Ishikawa (cell line): ENCODE measurements around the gene LRRC59.

Experiments used
- CEBPB ChIP-seq: IDR thresholded peaks from 2 replicates; pipeline ENCODE4 v1.6.1; 2012
- CREB1 ChIP-seq: IDR thresholded peaks from 2 replicates; pipeline ENCODE4 v1.6.1; 2012; ENCODE audit warnings: low read depth
- EGR1 ChIP-seq: IDR thresholded peaks from 2 replicates; pipeline ENCODE4 v1.6.1; 2012
- EP300 ChIP-seq: IDR thresholded peaks from 2 replicates; pipeline ENCODE4 v1.6.1; 2012; ENCODE audit warnings: borderline replicate concordance
- FOXM1 ChIP-seq: IDR thresholded peaks from 2 replicates; pipeline ENCODE4 v1.6.1; 2012; ENCODE audit warnings: low read depth, borderline replicate concordance
- MAX ChIP-seq: IDR thresholded peaks from 2 replicates; pipeline ENCODE4 v1.6.1; 2012
- NFIC ChIP-seq: IDR thresholded peaks from 2 replicates; pipeline ENCODE4 v1.6.1; 2012
- RAD21 ChIP-seq: IDR thresholded peaks from 2 replicates; pipeline ENCODE4 v1.6.1; 2012; ENCODE audit warnings: low read depth
- REST ChIP-seq: IDR thresholded peaks from 2 replicates; pipeline ENCODE4 v1.6.1; 2012; ENCODE audit warnings: low read depth, mild to moderate bottlenecking
- TAF1 ChIP-seq: IDR thresholded peaks from 2 replicates; pipeline ENCODE4 v1.6.1; 2012; ENCODE audit warnings: low read depth, mild to moderate bottlenecking
- TCF12 ChIP-seq: IDR thresholded peaks from 2 replicates; pipeline ENCODE4 v1.6.1; 2012; ENCODE audit warnings: low read depth
- TEAD4 ChIP-seq: IDR thresholded peaks from 2 replicates; pipeline ENCODE4 v1.6.1; 2012
- YY1 ChIP-seq: IDR thresholded peaks from 2 replicates; pipeline ENCODE4 v1.6.1; 2012; ENCODE audit warnings: low read depth
- ZBTB7A ChIP-seq: IDR thresholded peaks from 2 replicates; pipeline ENCODE4 v1.6.1; 2012; ENCODE audit warnings: low read depth
- TF ChIP-seq, protein P1 (sequence below): IDR thresholded peaks from 2 replicates; pipeline ENCODE4 v1.6.1; 2012

The LRRC59 gene

DNA sequence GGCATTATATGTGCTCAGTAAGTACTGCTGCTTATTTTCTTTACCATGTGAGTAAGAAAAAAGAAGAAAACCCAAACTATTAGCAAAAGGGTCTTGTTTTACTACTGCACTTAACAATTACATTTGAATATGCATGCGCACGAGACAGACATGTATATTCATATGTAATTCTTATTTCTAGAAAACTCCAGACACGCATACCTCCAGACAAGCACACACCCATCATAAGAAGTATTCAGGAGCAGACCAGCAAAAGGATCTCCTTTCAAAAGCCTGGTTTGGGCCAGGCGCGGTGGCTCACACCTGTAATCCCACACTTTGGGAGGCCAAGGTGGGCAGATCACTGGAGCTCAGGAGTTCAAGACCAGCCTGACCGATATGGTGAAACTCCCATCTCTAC lies 7.8 kb downstream of the LRRC59 start:
- TF ChIP-seq CEBPB, result no peak
- TF ChIP-seq FOXM1, result no peak
- no peak for TF ChIP-seq TAF1
- TF ChIP-seq TCF12, result no peak
- TF ChIP-seq RAD21, result no peak
- TF ChIP-seq, protein P1, sequence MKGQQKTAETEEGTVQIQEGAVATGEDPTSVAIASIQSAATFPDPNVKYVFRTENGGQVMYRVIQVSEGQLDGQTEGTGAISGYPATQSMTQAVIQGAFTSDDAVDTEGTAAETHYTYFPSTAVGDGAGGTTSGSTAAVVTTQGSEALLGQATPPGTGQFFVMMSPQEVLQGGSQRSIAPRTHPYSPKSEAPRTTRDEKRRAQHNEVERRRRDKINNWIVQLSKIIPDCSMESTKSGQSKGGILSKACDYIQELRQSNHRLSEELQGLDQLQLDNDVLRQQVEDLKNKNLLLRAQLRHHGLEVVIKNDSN, result no peak
- no peak for TF ChIP-seq NFIC
- no peak for TF ChIP-seq REST
- no peak for TF ChIP-seq YY1
- no peak for TF ChIP-seq EP300
- no peak for TF ChIP-seq EGR1
- TF ChIP-seq ZBTB7A, result no peak
- TF ChIP-seq TEAD4, result no peak
- no peak for TF ChIP-seq MAX
- no peak for TF ChIP-seq CREB1

GRCh38 chr17:50388728-50389127 lies 8.6 kb downstream of the LRRC59 start:
- no peak for TF ChIP-seq REST
- TF ChIP-seq ZBTB7A, result no peak
- no peak for TF ChIP-seq RAD21
- TF ChIP-seq NFIC, result no peak
- no peak for TF ChIP-seq EGR1
- TF ChIP-seq TAF1, result no peak
- no peak for TF ChIP-seq TCF12
- TF ChIP-seq EP300, result no peak
- no peak for TF ChIP-seq MAX
- TF ChIP-seq CEBPB, result no peak
- no peak for TF ChIP-seq TEAD4
- TF ChIP-seq YY1, result no peak
- no peak for TF ChIP-seq CREB1

DNA sequence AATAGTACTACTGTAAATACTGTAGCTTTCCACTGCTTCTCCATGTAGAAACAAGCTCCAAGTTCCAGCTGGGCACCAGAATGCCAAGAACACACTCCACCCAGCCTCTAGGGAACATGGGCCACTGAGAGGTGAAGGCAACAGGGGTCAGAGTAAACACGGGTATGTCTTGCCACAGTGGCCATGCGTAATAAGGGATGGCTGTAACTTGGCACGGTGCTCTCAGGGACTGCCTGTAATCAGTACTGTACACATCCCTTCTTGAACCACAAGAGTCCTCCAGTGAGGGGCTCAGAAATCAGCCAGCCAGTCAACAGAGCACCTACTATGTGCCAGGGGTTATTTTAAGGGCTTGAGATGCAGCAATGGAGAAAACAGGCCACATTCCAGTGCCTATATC lies 10.8 kb downstream of the LRRC59 start:
- TF ChIP-seq CREB1, result no peak
- TF ChIP-seq, protein P1, result no peak
- TF ChIP-seq REST, result no peak
- TF ChIP-seq EP300, result no peak

- no peak for TF ChIP-seq EGR1
- no peak for TF ChIP-seq ZBTB7A
- TF ChIP-seq NFIC, result no peak
- TF ChIP-seq TEAD4, result no peak
- TF ChIP-seq EP300, result no peak
- no peak for TF ChIP-seq CREB1
- no peak for TF ChIP-seq TCF12
- TF ChIP-seq REST, result no peak
- TF ChIP-seq YY1, result no peak
These were observed 14.4 kb downstream of the LRRC59 start for GRCh38 chr17:50382931-50383330.
